ES-I3 (cell line): ENCODE results near the gene AXIN1.
"Not testable (repeated sequence)": the region's sequence is repeated elsewhere in the genome, so short reads cannot be mapped to it uniquely, and the experiment has no call there.

Experiments
- H3K36me3 ChIP-seq: 2 replicates; pipeline ENCODE4 v1.6.1; 2013; ENCODE audit warnings: mild to moderate bottlenecking, low read length, control low read depth, moderate library complexity; ENCODE audit not compliant: insufficient read depth
- H3K4me1 ChIP-seq: 2 replicates; pipeline ENCODE4 v1.6.1; 2013; ENCODE audit warnings: mild to moderate bottlenecking, control low read depth, low read length; ENCODE audit not compliant: insufficient read depth
- H3K9ac ChIP-seq: 2 replicates; pipeline ENCODE4 v1.6.1; 2013; ENCODE audit warnings: low read depth, mild to moderate bottlenecking, low read length, moderate library complexity
- H3K9me3 ChIP-seq: 2 replicates; pipeline ENCODE4 v1.6.1; 2013; ENCODE audit warnings: mild to moderate bottlenecking, low read length, moderate library complexity; ENCODE audit not compliant: control insufficient read depth, insufficient read depth

Gene AXIN1

DNA sequence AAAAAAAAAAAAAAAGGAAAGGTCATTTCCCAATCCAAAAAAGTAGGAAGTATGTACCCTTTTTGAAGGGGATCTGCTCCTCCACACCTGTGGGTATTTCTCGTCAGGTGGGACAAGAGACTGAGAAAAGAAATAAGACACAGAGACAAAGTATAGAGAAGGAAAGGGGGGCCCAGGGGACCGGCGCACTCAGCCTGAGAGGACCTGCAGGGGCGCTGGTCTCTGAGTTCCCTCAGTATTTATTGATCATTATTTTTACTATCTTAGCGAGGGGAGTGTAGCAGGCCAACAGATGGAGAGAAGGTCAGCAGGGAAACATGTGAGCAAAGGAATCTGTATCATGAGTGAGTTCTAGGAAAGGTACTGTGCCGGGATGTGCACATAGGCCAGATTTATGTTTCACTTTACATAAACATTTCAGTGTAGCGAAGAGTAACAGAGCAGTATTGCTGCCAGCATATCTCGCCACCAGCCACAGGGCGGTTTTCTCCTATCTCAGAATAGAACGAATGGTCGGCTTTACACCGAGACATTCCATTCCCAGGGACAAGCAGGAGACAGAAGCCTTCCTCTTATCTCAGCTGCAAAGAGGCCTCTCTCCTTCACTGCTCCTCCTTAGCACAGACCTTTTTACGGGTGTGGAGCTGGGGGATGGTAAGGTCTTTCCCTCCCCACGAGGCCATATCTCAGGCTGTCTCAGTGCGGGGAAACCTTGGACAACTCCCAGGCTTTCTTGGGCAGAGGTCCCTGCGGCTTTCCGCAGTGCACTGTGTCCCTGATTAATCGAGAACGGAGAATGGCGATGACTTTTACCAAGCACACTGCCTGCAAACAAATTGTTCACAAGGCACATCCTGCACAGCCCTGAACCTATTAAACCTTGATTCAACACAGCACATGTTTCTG lies 35.5 kb upstream of the AXIN1 start:
- not testable (repeated sequence) for H3K9ac ChIP-seq

DNA sequence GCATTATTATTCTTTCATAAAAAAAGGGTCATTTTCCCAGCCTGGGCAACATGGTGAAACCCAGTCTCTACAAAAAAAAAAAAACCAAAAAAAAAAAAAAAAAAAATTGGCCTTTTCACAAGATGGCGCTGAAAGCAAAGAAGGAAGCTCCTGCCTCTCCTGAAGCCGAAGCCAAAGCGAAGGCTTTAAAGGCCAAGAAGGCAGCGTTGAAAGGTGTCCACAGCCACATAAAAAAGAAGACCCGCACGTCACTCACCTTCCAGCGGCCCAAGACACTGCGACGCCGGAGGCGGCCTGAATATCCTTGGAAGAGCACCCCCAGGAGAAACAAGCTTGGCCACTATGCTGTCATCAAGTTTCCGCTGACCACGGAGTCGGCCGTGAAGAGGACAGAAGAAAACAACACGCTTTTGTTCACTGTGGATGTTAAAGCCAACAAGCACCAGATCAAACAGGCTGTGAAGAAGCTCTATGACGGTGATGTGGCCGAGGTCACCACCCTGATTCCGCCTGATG lies 34.2 kb upstream of the AXIN1 start:
- Histone ChIP-seq H3K4me1 (peaks cover 17% of the 10 kb centered on the region; the same call in 1 of the 2 replicates), H3K9ac (no peak overlapping the region), H3K9me3 (no peaks in the 10 kb centered on the region), H3K36me3 (no peaks in the 10 kb centered on the region)

More for the DNA sequence above, 35.5 kb upstream of the AXIN1 start:
- not testable (repeated sequence) for H3K9me3 ChIP-seq, H3K36me3 ChIP-seq
- H3K4me1 ChIP-seq: peaks cover 17% of the 10 kb centered on the region; the same call in 1 of the 2 replicates

DNA sequence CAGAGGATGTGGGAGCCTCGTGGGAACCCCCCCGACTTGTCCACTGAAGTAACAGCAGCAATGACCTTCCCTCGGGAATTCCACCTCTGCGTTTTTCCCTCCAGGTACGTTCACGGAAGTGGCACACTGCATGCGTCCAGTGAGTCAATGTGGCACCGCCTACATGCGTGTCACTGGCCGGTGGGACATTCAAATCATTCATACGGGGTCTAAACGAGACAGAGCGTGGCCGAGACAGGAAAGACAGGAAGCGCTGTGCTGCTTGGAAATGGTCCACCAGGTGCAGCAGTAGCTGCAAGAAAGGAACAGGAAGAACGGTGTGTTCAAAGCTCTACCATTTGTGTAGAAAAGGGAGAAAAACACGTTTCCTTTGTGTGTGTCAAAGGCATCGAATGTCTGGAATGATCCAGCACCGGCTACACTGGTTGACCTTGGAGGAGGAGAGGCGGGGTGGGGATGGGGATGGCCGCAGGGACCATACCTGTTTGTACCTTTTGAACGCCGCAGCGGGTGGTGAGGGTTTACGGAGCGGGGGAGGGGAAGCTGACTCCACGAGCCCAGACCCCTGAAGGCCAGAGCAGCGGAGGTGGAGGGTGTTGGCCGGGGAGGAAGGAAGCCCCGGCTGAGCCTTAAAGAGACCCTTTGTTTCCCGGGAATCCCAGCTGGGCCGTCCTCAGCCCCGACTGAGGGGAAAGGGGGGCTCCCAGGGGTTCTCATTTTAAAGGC lies 31.0 kb upstream of the AXIN1 start:
- peaks cover 25% of the 10 kb centered on the region for H3K4me1 ChIP-seq
- H3K9ac ChIP-seq: peak overlapping the region; percentile 89
- H3K9me3 ChIP-seq: no peaks in the 10 kb centered on the region
- no peaks in the 10 kb centered on the region for H3K36me3 ChIP-seq

DNA sequence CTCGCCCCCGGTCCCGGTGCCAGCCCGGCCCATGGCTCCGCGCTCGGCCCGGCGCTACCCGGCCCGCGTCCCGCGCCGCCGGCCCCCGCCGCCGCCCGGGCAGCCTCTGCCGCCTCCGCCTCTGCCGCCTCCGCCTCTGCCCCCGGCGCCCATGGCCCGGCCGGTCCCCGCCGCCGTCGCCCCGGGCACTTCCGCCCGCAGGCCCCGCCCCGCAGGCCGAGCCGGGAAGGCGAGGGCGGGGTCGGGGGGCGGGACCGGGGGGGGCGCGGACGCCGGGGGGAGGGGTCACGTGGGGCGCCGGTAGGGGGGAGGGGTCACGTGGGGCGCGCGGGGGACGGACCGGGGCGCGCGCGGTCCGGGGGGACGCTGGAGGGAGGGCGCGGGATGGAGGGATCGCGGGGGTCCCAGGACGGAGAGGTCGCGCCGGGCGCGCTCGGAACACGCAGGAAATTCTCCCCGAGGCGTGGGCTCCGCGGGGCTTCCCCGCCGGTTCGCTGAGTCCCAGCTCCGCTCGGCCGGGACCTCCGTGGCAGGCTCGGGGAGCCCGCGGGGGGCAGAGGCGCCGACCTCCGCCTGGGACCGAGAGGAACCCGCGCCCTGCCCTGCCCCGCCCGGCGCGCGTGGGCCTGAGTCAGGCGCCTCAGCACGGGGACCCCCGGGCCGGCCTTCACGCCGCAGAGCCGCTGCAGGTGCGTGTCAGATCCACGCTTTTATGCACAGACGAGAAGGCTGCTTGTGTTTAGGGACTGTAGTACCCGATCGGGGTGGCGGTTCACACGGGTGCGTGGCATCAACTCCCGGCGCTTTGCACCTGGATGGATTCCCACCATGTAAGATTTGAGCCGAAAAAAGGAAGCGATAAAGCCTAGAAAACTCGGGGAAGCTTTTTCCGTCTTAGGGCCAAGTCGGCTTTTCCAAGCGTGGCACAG lies 29.5 kb upstream of the AXIN1 start, which contains the start of gene PGAP6:
Gene PGAP6 (minus strand): TSS at position 190 of the 929 bp plus-strand sequence. CDS start 157 bp downstream, at position 33.
- H3K36me3 ChIP-seq: no peaks in the 10 kb centered on the region
- peak within 1 kb of the TSS; percentile 94 for H3K9ac ChIP-seq
- no peaks in the 10 kb centered on the region for H3K9me3 ChIP-seq
- peaks cover 21% of the 10 kb centered on the region for H3K4me1 ChIP-seq

DNA sequence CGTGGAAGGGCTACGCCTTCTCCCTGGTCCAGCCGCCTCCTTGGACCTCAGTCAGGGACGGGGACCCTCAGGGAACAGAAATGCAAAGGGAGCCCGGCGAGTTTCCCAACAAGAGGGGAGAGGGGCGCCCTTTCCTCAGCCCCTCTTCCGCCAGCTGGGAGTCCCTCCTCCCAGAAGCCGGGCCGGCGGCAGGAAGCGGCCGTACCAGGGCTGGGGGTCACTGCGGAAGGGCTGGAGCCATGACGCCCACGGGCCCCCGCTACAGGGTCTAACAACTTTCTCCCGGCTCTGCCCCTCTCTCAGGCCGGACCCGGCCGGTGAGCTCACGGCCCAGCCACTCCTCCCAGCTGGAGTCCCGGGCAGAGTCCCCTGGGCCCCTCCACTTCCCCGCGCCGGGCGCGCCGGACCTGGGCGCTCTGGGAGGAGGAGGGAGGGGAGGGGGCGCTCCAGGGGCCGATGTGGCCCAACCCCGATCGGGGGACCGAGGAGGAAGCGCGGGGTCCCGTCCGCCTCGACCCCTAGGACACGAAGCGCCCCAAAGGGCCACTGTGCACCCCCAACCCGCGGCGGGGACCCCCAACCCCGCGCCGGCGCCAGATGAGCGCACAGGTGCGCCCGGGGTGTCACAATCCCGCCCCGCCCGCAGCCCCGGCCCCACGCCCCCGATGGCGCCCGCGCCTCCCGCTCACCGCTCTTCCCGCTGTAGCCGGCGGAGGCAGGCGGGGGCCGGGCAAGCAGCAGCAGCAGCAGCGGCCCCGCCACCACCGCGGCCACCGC lies 28.7 kb upstream of the AXIN1 start:
- Histone ChIP-seq H3K4me1 (peaks cover 21% of the 10 kb centered on the region), H3K36me3 (no peaks in the 10 kb centered on the region), H3K9me3 (no peaks in the 10 kb centered on the region), H3K9ac (peak overlapping the region; percentile 94)

DNA sequence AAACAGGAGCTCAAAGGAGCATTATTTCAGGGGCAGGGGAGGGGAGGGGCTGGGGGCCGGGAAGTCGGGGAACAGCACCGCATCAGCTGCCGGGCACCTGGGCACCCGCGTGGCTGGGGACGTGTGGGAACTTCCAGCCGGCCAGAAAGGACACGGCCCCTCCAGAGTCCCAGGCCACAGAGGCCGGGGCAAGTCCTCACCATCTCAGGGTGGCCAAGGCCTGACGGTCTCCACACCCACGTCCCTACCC lies 28.2 kb upstream of the AXIN1 start:
- H3K36me3 ChIP-seq: no peaks in the 10 kb centered on the region
- peak overlapping the region; percentile 94 for H3K9ac ChIP-seq
- no peaks in the 10 kb centered on the region for H3K9me3 ChIP-seq
- H3K4me1 ChIP-seq: peaks cover 21% of the 10 kb centered on the region

DNA sequence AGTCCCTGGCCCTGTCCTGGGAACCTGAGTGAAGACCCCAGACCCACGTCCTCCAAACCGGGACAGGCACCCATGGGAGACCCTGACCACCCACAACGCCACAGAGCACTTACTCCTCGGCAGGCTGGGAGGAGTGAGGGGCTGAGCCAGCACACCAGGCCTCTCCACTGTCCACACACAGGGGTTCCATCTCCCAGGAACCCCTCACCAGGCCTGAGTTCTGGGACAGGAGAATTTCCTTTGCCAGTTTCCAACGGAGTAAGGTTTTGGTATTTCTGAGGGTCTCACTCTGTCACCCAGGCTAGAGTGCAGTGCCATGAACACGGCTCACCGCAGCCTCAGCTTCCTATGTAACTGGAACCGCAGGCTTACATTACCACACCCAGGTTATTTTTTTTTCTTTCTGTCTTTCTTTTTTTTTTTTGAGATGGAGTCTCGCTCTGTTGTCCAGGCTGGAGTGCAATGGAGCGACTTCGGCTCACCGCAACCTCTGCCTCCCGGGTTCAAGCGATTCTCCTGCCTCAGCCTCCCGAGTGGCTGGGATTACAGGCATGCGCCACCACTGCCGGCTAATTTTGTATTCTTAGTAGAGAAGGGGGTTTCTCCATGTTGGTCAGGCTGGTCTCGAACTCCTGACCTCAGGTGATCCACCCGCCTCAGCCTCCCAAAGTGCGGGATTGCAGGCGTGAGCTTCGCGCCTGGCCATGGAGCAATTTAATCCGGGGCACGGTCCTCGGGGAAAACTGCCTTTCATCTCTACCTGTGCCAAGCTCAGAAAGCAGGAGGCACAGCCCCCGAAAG lies 27.6 kb upstream of the AXIN1 start:
- Histone ChIP-seq H3K9ac (no peak overlapping the region; the same call in 1 of the 2 replicates), H3K36me3 (no peaks in the 10 kb centered on the region), H3K4me1 (peaks cover 21% of the 10 kb centered on the region), H3K9me3 (no peaks in the 10 kb centered on the region)

DNA sequence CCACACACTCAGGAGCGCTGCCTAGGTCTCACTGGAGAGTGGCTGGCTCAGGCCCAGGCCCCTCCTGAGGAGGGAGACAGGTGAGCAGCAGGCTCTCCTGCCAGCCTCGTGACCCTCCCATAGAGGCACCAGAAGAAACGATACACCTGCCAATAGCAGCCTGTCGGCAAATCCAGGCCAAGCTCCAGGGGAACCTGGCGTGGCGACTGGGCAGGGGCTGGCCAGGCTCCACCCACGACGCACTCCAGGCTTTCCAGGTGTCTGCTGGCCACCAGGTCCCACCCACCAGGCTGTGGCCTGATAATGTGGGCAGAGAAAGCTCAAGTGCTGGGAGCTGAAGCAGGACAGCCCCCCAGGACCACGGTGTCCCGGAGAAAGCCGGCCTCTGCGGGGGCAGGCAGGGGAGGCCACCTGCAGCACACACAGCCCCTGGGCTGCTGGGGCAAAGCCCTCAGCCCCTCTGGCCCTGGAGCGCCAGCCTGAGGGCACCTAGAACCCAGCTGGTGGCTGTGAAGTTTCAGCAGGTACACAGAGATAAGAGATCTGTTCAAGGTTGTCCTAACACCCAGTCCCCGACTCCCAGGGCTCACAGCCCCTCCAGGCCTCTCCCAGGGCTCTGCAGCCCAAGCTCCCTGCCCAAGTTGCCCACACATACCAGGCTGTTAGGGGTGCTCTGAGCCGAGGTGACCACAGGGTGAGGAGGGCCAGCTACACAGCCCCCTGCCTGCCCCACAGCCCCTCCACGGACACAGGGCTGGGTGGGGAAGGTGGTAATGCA lies 26.8 kb upstream of the AXIN1 start:
- no peak overlapping the region for H3K9ac ChIP-seq
- no peaks in the 10 kb centered on the region for H3K9me3 ChIP-seq
- H3K4me1 ChIP-seq: peaks cover 17% of the 10 kb centered on the region
- peaks cover 6% of the 10 kb centered on the region for H3K36me3 ChIP-seq

DNA sequence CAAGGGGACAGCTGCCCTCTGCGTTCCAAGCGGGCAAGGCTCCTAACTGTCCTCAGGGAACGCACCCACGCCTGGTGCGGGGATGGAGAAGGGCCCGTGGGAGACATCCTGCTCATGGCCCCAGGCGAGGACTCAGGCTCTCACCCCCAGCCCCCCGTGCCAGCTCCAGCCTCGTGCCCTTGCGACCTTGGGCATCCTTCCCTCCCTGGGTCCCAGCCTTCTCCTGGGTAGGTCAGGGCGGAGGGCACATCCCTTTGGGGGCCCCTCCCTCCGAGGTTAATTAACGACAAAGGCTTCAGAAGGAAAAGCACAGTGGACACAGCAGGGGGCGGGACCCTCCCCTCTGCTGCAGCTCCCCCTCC lies 26.3 kb upstream of the AXIN1 start:
- Histone ChIP-seq H3K9me3 (no peaks in the 10 kb centered on the region), H3K36me3 (peaks cover 6% of the 10 kb centered on the region), H3K9ac (no peak overlapping the region), H3K4me1 (peaks cover 14% of the 10 kb centered on the region)

DNA sequence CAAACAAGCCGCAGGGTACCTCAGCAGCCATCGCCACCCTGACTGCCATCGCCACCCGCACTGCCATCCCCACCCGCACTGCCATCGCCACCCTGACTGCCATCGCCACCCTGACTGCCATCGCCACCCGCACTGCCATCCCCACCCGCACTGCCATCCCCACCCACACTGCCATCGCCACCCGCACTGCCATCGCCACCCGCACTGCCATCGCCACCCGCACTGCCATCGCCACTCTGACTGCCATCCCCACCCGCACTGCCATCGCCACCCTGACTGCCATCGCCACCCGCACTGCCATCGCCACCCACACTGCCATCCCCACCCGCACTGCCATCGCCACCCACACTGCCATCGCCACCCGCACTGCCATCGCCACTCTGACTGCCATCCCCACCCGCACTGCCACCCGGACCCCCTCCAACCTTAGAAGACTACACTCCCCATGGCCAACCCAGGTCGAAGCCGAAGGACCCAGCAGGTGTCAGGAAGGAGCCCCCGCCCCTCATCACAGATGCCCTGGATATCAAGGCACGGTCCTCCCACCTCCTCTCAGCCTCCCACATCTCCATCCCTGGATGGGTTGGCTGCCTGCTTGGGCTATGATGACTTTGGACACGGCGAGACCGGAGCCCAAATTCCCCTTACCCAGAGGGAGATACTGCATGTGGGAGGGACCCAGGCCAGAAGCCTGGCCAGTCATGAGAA lies 25.7 kb upstream of the AXIN1 start:
- not testable (repeated sequence) for H3K36me3 ChIP-seq, H3K9ac ChIP-seq, H3K9me3 ChIP-seq
- peaks cover 10% of the 10 kb centered on the region for H3K4me1 ChIP-seq

DNA sequence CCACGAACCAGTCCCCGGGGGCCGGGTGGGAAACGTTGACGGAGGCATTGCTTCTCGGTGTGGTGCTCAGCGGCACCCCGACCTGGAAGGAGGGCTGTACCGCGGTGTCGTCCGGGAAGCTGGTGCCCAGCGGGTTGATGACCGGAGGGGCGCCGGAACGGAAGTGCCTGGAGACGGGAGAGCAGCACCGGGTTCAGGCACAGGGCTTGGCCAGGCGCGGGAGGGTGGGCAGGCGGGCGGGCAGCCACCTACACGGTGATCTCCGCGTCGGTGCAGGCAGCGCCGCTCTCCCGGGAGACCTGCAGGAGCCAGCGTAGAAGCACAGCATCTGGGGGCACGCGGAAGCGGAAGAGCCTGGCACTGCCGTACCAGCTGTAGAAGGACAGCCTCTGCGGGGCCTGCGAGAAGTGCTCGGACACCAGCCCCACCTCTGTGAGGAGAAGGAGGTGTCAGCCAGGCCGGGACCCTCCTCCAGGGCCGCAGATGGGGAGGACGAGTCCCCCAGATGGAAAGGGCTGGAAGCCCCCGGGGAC lies 25.0 kb upstream of the AXIN1 start:
- Histone ChIP-seq H3K9me3 (no peaks in the 10 kb centered on the region), H3K4me1 (peaks cover 8% of the 10 kb centered on the region), H3K36me3 (peaks cover 6% of the 10 kb centered on the region), H3K9ac (no peak overlapping the region)
